GM18508 (cell line): ENCODE data around the gene PLEKHA4.
"Not testable (repeated sequence)": the region's sequence is repeated elsewhere in the genome, so short reads cannot be mapped to it uniquely, and the experiment has no call there.

Experiments
- ATAC-seq: cut with Tn5 transposase; IDR thresholded peaks from one replicate; pipeline ENCODE4 v1.9.1; 2021; ENCODE audit warnings: moderate number of reproducible peaks; ENCODE audit not compliant: insufficient read depth, unreplicated experiment

The PLEKHA4 gene

GRCh38 chr19:48889496-48889895 is 21.1 kb upstream of the PLEKHA4 start:
- ATAC-seq = not testable (repeated sequence)

GRCh38 chr19:48887861-48888612 is 19.6 kb upstream of the PLEKHA4 start:
- ATAC-seq = no peak

- ATAC-seq = no peak
Measured at GRCh38 chr19:48883726-48884125, 15.3 kb upstream of the PLEKHA4 start.

GRCh38 chr19:48881741-48882657 is 13.6 kb upstream of the PLEKHA4 start:
- no peak for ATAC-seq

GRCh38 chr19:48879696-48880095 is 11.3 kb upstream of the PLEKHA4 start:
- ATAC-seq = not testable (repeated sequence)

GRCh38 chr19:48879025-48879637 is 10.7 kb upstream of the PLEKHA4 start:
- ATAC-seq = no peak

- ATAC-seq = no peak
Measured at GRCh38 chr19:48878196-48879024, 10.0 kb upstream of the PLEKHA4 start.

GRCh38 chr19:48877855-48878195 is 9.4 kb upstream of the PLEKHA4 start:
- ATAC-seq = no peak

- not testable (repeated sequence) for ATAC-seq
Measured at GRCh38 chr19:48876043-48876981, 7.9 kb upstream of the PLEKHA4 start.

- ATAC-seq = no peak
Measured at GRCh38 chr19:48874303-48875135, 6.1 kb upstream of the PLEKHA4 start.

- no peak for ATAC-seq
Measured at GRCh38 chr19:48873476-48874302, 5.3 kb upstream of the PLEKHA4 start.

- ATAC-seq = no peak
Measured at GRCh38 chr19:48872884-48873475, 4.6 kb upstream of the PLEKHA4 start.

GRCh38 chr19:48872182-48872883 is 3.9 kb upstream of the PLEKHA4 start, which contains the start of gene PPP1R15A:
PPP1R15A (plus strand) TSS chr19:48872421; CDS start chr19:48873234, 813 bp downstream.
- ATAC-seq = no peak

- ATAC-seq = not testable (repeated sequence)
Measured at GRCh38 chr19:48871471-48872181, 3.2 kb upstream of the PLEKHA4 start.

GRCh38 chr19:48870048-48870447 is 1.6 kb upstream of the PLEKHA4 start:
- ATAC-seq = no peak

GRCh38 chr19:48867746-48868113 is 687 bp downstream of the PLEKHA4 start:
- no peak for ATAC-seq
